GM18858 (cell line): ENCODE data around the gene TGFB1.
"Not testable (repeated sequence)": the region's sequence is repeated elsewhere in the genome, so short reads cannot be mapped to it uniquely, and the experiment has no call there.

Experiments
- ATAC-seq: cut with Tn5 transposase; IDR thresholded peaks from one replicate; pipeline ENCODE4 v1.9.1; 2021; ENCODE audit not compliant: unreplicated experiment

TGFB1 gene

DNA sequence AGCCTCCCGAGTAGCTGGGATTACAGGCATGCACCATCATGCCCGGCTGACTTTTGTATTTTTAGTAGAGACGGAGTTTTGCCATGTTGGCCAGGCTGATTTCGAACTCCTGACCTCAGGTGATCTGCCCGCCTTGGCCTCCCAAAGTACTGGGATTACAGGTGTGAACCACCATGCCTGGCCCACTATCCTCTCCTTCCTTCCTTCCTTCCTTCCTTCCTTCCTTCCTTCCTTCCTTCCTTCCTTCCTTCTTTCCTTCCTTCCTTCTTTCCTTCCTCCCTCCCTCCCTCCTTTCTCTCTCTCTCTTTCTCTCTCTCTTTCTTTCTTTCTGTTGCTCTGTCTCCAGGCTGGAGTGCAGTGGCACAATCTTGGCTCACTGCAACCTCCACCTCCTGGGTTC is 17.4 kb upstream of the TGFB1 start:
- ATAC-seq = not testable (repeated sequence)

DNA sequence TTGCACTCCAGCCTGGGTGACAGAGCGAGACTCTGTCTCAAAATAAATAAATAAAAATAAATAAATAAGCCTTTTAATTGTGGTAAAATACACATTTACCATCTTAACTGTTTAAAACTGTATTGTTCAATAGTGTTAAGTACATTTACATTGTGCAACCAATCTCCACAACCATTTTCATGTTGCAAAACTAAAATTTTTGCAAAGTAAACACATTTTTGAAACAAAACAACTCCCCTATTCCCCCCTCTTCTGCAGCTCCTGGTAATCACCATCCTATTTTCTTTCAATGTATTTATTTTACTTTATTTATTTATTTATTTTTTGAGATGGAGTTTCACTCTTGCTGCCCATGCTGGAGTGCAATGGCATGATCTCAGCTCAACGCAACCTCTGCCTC is 16.0 kb upstream of the TGFB1 start:
- no peak for ATAC-seq

DNA sequence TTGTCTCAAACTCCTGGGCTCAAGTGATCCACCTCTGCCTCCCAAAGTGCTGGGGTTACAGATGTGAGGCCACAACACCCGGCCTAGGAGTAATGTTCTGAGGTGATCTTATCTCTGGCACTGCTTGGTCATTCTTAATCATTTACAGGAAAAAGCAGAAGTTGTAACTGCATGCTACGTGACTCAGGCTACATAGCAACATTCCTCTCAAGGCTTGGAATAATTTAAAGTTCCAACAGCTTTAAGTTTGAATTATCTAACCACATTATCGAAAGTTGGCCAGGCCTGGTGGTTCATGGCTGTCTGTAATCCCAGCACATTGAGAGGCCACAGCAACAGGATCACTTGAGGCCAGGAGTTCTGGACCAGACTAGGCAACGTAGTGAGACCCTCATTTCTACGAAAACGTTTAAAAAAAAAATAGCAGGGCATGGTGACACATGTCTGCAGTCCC is 14.2 kb upstream of the TGFB1 start:
- no peak for ATAC-seq

DNA sequence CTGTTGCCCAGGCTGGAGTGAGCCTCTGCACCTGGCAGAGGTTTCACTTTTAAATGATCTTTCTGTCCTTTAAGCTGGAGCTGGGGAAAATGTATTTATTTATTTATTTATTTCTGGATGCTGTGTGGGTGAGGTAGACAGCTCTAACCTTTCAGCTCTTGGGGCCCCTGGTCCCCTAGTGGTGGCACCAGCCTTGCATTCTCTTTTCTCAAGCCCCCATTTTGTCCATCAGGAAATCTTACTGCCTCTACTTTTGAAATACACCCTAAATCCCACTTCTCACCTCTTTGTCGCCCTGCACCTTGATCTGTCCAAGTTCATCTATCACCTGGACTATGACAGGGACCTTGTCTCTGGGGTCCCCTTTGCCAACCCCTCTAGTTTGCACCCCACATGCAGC is 12.4 kb upstream of the TGFB1 start:
- no peak for ATAC-seq

DNA sequence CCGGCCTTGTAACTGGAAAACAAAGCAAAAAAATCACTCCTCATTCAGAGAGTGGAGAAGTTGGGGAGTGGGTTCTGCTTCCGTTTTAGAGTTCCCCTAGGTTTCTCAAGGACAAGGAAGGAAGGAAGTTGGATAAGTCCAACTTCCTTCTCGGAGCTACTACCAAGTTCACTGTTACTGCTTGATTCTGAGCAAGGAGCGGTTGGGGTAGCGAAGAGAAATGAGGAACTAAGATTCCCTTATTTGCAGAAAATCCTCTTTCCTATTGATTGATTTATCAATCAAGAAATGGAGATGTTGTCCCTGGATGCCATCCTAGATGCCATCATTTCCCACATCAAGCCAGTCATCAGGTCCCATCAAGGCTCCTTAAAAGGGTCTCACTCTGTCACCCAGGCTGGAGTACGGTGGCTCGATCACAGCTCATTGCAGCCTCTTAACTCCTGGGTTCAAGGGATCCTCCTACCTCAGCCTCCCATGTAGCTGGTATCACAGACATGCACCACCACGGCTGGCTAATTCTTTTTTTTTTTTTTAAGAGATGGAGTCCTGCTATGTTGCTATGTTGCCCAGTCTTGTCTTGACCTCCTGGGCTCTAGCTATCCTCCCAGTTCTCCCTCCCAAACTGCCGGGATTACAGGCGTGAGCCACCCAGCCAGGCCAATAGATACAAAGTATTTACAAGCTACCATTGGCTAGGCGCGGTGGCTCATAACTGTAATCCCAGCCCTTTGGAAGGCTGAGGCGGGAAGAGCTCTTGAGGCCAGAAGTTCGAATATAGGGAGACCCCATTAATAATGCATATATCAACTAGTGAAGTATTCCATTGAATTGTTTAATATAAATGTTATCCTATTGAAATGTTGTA is 11.0 kb upstream of the TGFB1 start:
- no peak for ATAC-seq

DNA sequence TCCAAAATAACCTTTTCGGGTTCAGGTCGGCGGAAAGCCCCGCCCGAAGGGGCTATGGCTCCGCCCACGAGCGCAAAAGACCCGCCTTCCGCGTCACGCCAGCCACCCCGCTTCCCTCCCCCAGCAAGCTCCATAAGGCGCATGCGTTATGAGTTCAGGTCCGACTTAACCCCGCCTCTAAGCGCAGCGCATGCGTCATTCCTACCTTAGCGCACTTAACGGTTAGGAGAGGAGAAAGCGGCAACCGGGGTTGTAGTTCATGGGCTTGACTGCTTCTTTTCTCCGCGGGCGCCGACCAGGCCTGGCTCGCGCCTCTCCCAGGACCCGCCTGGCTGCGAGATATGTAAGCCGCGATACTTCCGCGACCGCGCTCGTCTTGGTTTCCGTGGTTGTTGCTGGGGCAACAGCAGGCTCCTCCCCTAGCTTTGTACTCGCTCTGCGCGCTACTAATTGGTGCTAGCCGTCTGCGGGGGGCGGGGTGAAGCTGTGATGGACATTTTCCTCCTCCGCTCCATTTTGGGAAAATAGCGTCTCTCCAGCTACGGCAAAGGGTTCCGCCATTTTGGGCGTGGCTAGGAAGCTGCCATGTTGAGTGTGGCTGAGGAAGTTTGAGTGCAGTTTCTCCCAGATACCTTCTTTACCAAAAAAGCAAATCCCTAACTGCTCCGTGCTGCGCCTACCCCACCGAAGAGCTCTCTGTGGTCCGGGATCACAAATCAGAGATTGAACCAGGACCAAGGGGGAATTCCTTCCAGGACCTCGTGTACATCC is 10.2 kb upstream of the TGFB1 start, which contains the start of gene B9D2:
Gene B9D2 (minus strand): TSS at position 397 of the 771 bp plus-strand sequence. CDS start 630 bp downstream, outside the sequence.
- ATAC-seq = peak; percentile 70

DNA sequence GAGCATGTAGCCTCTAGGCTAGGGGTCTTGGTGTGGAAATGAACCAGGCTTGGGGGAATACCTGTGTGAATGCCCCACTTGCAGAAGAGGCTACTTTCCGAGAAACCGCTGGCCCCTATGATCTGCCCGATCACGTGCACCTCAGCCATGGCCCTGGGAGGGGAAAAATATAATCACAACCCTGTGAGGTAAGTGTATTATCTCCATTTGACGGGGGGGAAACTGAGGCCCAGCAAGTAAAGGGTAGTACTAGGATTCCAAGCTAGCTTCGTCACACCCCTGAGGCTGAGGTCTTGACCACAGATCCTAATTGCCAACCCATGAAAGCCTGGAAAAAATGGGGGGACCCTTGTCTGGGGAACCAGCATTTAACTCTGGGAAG is 9.6 kb upstream of the TGFB1 start:
- ATAC-seq = no peak

DNA sequence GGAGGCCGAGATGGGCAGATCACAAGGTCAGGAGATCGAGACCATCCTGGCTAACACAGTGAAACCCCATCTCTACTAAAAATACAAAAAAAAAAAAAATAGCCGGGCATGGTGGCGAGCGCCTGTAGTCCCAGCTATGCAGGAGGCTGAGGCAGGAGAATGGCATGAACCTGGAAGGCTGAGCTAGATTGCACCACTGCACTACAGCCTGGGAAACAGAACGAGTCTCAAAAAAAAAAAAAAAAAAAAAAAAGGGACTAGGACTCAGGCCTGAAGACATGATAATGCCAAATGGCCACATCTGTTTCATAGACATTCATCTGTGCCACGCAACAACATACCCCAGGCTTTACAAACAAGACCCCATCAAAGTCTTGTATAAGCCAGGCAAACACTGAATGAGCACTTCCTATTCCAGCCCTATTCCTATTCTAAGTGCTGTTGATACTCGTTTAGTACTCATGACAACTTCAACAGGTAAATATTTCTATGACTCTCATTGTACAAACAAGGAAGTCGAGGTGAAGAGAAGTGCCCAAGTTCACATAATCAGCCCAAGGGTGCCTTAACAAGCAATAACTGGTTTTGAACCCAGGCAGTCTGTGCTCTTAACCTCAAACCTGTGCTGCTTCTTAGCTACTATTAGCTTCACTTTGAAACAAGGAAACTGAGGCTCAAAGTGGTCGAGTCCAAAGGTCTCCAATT is 8.6 kb upstream of the TGFB1 start:
- no peak for ATAC-seq

DNA sequence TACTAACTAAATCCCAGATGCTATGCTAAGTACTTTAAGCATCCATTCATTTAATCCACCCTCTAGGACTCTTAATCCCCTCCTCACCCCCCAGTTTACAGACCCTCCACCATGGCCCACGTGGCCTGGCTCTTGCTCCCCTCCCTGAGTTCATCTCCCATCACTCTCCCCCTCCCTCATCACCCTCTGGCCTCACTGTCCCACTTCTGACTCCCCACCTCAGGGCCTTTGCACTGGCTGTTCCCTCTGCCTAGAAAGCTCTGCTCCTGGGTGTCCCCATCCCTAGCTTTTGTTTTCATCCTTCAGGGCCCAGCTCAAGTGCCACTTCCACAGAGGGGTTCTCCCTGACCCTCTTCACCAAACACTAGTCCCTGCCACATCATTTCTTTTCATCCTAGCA is 6.0 kb upstream of the TGFB1 start:
- no peak for ATAC-seq

DNA sequence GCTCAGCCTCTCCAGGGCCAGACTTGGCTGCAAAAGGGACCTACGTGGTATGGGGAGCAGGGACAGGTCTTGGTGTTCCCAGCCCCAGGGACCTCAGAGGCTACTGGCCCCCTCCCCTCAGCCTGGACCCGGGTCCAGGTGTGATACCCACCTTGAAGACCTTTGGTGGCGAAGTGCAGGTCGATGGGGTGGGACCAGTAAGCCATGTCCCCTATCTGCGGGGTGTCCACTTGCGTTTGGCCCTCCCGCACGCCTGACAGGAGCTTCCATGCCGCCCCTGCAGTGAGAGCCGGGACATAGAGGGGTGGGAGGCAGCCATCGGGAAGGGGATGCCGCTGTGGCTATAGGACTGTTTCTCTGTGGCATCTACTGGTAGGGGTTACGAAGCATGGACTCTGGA is 4.0 kb upstream of the TGFB1 start:
- no peak for ATAC-seq

DNA sequence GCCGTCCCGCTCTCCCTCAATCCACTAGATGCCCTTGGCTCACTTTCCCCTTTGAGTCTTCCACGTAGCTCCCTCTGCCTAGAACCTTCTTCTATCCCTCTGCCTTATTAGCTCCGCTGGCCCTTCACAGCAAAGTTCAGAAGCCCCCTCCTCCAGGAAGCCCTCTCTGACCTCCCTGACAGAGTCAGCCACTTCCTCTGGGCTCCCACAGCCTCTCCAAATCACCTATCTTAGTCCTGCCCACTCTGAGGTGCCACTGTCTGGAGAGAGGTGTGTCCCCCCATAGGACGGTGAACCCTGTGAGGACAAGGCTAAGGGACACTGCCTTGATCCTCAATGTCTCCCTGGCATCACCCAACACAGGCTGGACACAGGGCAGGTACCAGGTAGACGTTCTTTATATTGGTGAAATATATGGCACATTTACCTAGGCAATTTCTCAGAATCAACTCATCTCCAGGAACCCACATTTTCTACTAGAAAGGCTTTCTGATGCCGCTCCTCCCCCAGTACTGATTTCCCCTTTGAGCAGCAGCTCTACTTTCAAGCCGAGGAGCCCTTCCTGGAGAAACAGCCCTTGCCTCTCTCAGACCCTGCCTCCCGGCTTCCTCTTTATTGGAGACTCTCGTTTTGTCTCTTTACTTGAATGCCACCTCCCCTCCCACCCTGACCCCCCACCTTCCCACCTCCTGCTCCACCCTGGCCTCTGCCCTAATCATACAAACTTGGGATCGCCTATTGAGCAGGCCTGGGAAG is 3.4 kb upstream of the TGFB1 start:
- ATAC-seq = no peak

DNA sequence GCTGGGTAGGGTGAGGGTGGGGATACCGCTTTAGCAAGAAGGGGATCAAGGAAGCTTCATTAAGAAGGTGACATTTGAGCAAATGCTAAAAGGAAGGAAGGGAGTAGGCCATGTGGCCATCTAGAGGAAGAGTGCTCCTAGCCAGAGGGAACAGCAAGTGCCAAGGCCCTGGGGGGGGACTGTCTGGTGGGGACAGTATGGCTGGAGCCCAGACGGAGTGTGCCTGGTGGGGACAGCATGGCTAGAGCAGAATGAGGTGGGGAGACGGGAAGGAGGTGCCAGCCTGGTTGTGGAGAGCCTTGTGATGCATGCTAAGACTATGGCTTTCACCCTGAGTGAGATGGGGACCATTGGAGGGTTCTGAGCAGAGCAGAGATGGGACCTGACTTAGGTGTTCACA is 2.1 kb upstream of the TGFB1 start:
- no peak for ATAC-seq

DNA sequence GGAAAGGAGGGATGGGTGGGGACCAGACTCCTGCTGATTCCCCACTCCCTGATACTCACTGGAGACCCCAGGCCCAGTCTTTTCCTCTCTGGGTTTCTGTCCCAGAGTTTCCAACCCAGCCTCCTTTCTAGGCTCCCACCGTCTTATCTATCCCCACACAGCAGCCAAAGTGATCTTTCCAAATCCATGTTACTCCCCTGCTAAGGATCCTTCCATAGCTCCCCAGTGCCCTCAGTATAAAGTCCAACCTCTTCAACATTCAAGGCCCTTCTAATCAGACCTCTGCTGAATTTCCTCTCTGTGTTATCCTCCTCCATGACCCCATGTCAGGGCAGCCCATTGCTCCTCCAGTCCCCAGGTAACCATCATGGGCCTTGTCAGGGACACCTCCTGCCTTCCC is 1.3 kb upstream of the TGFB1 start:
- no peak for ATAC-seq

DNA sequence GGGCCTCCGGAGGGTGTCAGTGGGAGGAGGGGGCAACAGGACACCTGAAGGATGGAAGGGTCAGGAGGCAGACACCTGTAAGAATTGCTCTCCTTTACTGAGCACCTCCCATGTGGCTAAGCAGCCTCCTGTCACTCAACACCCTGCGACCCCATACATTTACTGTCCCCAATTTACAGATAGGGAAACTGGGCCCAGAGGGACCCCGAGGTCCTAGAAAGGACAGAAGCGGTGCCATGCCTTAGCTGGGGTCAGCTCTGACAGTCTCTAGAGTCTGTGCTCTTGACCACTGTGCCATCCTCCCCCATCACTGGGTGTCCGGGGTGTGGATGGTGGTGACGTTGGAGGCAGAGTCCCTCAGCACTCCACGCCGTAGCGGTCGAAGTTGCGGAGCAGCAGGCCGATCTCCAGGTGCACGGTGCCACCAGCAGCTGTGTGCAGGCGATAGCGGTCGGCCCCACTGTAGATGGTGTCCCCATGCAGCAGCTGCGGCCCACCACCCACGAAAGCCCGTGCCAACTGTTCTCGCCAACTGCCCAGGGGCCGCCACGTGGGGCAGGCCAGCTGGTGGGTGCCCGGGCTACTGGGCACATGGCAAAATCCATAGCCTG is 726 bp upstream of the TGFB1 start:
- no peak for ATAC-seq

DNA sequence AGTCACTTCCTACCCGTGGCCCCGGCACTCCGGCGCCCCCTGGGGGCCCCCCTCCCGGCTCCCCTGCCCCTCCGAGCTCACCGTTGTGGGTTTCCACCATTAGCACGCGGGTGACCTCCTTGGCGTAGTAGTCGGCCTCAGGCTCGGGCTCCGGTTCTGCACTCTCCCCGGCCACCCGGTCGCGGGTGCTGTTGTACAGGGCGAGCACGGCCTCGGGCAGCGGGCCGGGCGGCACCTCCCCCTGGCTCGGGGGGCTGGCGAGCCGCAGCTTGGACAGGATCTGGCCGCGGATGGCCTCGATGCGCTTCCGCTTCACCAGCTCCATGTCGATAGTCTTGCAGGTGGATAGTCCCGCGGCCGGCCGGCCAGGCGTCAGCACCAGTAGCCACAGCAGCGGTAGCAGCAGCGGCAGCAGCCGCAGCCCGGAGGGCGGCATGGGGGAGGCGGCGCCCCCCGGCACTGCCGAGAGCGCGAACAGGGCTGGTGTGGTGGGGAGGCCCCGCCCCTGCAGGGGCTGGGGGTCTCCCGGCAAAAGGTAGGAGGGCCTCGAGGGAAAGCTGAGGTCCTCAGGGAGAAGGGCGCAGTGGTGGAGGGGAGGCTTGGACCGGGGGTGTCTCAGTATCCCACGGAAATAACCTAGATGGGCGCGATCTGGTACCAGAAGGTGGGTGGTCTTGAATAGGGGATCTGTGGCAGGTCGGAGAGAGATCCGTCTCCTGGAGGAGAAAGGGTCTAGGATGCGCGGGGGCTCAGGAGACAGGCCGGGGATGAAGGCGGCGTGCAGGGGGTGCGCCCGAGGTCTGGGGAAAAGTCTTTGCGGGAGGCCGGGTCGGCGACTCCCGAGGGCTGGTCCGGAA is 885 bp downstream of the TGFB1 start:
- ATAC-seq = no peak

DNA sequence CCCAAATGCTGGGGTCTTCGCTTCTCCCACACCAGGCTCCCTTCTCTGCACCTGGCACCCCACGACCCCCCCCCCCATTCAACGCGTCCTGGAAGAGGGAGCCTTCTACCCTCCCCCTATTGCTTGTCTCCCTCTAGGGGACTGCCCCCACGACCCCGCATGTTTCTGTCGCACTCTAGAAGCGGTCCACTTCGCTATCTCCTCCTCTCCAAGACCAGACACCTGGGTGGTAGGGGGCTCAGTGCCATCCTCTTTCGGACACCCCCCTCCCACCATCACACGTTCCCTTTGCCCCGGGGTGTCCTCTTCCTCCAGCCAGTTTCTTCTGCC is 1.5 kb downstream of the TGFB1 start:
- no peak for ATAC-seq

DNA sequence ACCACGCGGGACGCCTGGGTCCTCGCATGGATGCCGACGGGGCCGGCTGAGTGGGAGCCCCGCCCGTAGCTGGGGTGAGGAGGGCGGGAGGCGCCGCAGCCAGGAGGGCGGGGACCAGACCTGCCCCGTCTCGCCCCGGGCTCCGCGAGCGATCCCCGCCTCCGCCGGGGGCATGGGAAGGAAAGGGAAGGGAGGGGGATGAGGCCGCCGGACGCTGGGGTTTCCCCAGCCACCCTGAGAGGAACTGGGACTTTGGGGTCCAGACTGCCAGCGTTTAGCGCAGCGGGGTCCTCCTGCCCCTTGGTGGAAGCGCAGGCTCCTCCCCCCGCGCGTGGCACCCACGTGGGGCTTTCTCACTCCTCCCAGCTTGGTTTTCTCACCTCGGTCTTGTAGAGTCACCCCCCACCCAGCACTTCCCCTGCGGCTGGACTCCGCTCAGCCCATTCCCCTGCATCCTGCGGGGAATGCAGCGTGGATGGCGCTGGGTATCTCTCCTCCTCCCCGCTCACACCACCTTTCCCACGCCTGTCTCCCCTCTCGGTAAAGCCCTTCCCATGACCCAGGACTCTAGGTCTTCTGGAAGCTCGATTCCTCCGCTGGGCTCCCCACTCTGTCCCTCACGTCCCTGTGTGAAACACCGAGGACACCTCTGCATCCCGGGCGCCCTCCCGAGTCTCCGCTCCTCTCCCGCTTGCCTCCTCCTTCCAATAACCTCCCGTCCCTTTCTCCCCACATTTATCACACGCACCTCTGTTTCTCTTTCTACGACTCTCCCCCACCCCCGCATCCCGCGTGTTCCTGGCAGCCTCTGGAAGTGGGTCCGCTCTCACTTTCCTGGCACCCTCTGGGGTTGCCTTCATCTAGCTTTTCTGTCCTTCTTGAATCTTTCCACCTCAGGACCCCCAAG is 2.1 kb downstream of the TGFB1 start:
- no peak for ATAC-seq

DNA sequence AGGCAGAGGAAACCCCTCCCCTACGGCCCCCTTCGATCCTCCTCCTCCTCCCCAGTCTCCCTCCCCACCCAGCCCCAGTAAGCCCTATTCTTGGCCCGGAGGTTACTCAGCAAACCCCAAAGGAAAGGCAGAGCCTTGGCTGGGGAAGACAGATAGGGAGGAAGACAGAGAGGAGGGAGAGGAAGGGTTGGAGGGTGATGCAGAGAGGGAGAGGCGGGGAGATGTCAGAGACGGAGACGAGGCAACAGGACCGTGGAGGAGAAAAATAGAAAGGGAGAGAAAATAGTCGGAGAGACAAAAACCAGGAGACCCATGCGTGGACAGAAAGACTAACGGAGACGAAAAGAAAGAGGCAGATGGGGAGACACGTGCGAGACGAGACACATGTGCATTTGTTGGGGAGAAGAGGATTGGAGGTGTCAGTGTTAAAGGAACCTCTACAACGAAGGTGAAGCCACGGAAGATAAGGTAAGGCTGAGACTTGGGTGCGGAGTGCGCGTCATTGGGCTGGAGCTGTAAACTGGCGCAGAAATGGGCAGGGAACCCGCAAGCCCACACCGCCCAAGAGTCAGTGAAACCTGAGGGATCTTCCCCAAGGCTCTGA is 2.9 kb downstream of the TGFB1 start:
- ATAC-seq = no peak
